Coronary artery (tissue), 2 donors: ENCODE data around the gene TCN1.

Source experiments
- DNase-seq: peaks from one replicate; pipeline ENCODE4 v3.0.0-alpha.2; 2017; ENCODE audit warnings: low spot score
- H3K27ac ChIP-seq, 2 donors: fragments of 200-600 bp; sonication (generic); one replicate each; pipeline ENCODE4 v1.5.1; 2016 to 2019
- H3K4me3 ChIP-seq: fragments of 200-600 bp; sonication (generic); 2 replicates; pipeline ENCODE4 v1.5.1; 2016; ENCODE audit warnings: mild to moderate bottlenecking, moderate library complexity
- TF ChIP-seq, protein P1 (sequence below): fragments of 200-600 bp; sonication (generic); IDR thresholded peaks from one replicate; pipeline ENCODE4 v1.5.1; 2019; ENCODE audit warnings: antibody characterized with exemption

The TCN1 gene

DNA sequence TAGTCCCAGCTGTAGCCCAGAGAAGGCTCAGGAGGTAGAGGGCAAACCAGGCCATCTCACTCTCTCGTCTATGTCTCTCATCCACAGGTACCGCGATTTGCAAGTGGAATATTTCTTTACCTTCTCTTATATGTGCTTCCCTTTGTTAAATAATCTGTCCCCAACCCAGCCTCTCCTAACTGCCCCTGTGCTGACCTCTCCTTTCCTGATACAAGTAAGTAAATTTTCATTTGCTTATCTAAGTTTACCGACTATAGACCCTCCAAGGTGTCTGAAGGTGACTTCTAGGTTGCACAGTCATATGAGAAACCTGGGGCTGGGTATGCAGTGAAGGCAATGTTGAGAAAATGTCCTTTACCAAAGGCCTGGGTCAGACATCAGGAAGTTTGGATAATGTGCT is 20.9 kb downstream of the TCN1 start, which contains the start of gene CBLIF:
TSS of gene CBLIF (minus strand) at position 101 of the 400 bp plus-strand sequence. CDS start at position 55, 46 bp downstream.
- TF ChIP-seq, protein P1, sequence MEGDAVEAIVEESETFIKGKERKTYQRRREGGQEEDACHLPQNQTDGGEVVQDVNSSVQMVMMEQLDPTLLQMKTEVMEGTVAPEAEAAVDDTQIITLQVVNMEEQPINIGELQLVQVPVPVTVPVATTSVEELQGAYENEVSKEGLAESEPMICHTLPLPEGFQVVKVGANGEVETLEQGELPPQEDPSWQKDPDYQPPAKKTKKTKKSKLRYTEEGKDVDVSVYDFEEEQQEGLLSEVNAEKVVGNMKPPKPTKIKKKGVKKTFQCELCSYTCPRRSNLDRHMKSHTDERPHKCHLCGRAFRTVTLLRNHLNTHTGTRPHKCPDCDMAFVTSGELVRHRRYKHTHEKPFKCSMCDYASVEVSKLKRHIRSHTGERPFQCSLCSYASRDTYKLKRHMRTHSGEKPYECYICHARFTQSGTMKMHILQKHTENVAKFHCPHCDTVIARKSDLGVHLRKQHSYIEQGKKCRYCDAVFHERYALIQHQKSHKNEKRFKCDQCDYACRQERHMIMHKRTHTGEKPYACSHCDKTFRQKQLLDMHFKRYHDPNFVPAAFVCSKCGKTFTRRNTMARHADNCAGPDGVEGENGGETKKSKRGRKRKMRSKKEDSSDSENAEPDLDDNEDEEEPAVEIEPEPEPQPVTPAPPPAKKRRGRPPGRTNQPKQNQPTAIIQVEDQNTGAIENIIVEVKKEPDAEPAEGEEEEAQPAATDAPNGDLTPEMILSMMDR = no peak
- no peak for DNase-seq
- H3K4me3 ChIP-seq = no peak within 1 kb of the TSS
- no peak within 1 kb of the TSS for H3K27ac ChIP-seq

DNA sequence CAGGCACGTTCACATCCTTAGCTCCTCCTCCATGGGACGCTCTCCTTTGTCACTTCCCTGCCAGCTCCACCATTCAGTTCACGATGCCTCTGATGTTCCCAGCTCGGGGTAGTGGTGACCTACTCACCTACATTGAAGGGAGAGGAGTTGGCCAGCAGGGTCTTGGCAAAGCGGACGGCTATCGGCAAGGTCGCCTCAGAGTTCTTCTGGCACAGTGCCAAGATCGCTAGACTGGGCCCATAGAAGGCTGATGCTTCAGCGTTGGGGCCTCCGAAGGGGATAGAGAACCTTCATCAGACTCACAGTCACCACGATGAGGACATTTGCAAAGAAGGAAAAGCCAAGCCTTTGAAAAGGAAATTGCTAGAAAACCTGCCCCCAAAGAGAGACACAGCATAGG is 24.0 kb downstream of the TCN1 start:
- TF ChIP-seq, protein P1 = no peak
- no peak for DNase-seq
- Histone ChIP-seq H3K27ac (no peak overlapping the region), H3K4me3 (no peak overlapping the region)

DNA sequence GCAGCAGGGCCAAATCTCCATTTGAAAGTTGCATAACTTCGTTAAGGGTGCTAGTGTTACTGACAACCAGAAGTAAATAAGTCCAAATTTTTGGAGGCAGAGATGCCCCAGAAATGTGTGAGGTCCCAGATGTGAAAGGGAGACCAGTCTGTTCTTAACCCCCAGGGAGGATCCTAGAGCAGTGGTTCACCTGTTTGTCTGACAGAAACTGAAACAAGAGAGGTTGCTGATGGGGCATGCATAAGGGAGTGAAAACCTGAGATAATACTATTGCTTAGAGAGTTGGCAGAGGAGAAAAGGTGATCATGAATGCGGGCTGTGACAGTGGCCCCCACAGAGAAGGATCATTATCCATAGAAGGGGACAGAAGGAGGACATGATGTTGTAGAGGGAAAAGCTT is 24.8 kb downstream of the TCN1 start:
- Histone ChIP-seq H3K27ac (no peak overlapping the region), H3K4me3 (no peak overlapping the region)
- DNase-seq = no peak
- TF ChIP-seq, protein P1 = no peak

DNA sequence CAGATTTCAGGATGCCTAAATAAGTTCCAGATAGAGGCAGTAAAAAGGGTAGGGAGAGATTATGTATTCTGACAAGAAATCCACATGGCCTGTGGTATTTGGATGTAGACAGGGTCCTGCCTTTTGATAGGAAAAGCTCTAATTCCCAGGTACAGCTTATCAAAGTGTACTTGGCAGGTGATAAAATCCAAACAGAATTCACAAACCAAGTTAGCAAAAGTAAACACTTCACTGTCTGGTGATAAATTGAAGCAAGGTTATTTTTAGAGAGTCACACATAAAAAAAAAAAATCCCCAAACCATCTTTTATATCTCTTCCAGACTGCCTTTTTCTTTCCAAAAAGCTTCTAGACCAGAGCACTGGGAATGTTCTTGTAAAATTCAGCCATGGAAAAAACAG is 26.7 kb downstream of the TCN1 start:
- DNase-seq = no peak
- H3K4me3 ChIP-seq = no peak overlapping the region
- TF ChIP-seq, protein P1 = no peak
- no peak overlapping the region for H3K27ac ChIP-seq

DNA sequence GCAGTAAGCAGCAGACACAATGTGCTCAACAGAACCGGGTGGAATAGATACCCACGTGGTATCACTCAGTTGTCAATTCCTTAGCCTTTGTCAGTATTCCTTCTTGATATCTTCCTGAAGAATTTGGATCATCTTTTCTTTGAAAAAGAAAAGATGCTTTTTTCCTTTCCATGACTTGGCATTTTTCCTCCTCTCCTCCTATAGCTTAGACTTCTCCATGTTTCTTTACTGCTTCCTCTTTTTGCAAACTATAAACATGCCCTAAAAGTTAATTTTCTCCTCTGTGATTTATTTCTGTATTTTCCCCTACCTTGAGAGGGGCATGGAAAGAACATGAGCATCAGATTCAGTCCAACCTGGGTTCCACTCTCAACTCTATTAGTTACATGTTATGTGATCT is 32.7 kb downstream of the TCN1 start:
- TF ChIP-seq, protein P1 = no peak
- H3K4me3 ChIP-seq = no peak overlapping the region
- H3K27ac ChIP-seq = no peak overlapping the region

DNA sequence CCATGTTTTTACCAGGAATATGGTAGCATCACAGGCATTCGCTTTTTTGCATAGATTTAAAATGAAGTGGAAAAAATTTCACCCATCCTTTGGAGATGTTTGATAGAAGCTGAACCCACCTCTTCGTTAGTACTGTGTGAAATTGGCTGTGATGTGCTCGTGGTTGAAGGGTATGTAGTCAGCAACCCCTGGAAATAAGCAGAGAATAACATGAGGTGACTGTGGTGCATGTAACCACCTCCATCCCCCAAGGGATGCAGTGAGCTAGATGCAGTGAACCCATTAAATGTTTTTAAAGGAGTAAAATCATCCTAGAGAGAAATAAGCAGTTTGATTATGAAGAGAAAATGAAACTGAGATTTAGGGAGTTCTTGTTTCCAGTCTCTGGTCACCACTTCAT is 36.9 kb downstream of the TCN1 start:
- H3K27ac ChIP-seq = no peak overlapping the region
- no peak for DNase-seq
- no peak overlapping the region for H3K4me3 ChIP-seq
- TF ChIP-seq, protein P1 = no peak

More for the DNA sequence above, 32.7 kb downstream of the TCN1 start:
- no peak for DNase-seq

DNA sequence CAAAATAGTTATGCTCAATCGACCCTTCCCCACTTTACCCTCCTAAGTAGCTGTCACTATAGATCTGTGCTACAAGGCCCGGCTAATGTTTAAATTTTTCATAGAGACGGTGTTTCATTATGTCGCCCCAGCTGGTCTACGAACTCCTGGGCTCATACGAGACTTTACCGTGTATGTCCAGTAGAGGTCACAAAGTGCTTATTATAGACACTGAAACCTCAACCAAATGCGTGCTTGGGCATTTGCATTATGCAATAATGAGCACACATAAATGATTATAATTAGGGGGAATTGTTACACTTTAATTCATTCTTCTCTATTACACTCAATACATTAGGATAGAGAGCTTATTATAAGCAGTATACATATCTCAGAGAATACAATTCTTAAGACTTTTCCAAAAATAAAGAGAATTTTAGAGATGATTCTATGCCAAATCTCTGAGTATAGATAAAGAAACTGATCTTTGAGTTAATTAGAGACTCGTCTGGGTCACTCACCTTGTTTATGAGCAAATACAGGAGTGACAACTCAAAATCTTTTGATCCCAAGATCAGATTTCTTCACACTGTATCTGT is 43.2 kb downstream of the TCN1 start:
- no peak overlapping the region for H3K27ac ChIP-seq
- no peak overlapping the region for H3K4me3 ChIP-seq
- no peak for DNase-seq
- TF ChIP-seq, protein P1 = peak; percentile 19
